GM18868 (cell line): ENCODE measurements around the gene KCNT1.

Experiments
- ATAC-seq: cut with Tn5 transposase; IDR thresholded peaks from one replicate; pipeline ENCODE4 v1.9.1; 2021; ENCODE audit warnings: mild to moderate bottlenecking, moderate library complexity; ENCODE audit not compliant: unreplicated experiment

Gene KCNT1

GRCh38 chr9:135840539-135840938 lies 138.6 kb downstream of the KCNT1 start:
- no peak for ATAC-seq
